WTC11 (cell line): Measurements from ENCODE around the gene ING1. TPM values are rescaled to one million over a fixed set of nuclear protein-coding genes. Genes with fewer than 3 reads are reported as not detected.

Experiments used
- ATAC-seq: fragments of 200-7000 bp; cut with Tn5 transposase; 2 replicates; pipeline ENCODE4 v1.10.0; 2021; ENCODE audit warnings: mild to moderate bottlenecking, moderate library complexity
- CTCF ChIA-PET: fragments of 300-600 bp; sonication (Branson Sonifier 250); formaldehyde crosslinking; loops from one replicate; lab custom pipeline; 2021; ENCODE audit warnings: antibody characterized with exemption; lab: Charles Lee
- POLR2A ChIA-PET: fragments of 350-600 bp; sonication (Branson Sonifier 250); formaldehyde crosslinking; loops from one replicate; lab custom pipeline; 2021; ENCODE audit warnings: antibody characterized with exemption; lab: Charles Lee
- DNase-seq: peaks from one replicate; pipeline ENCODE4 v3.0.0; 2021; ENCODE audit warnings: low spot score
- H3K27ac Mint-ChIP-seq: 2 replicates; pipeline ENCODE4 v1.8.0; 2021; ENCODE audit warnings: mixed read lengths
- H3K27me3 Mint-ChIP-seq: 2 replicates; pipeline ENCODE4 v1.8.0; 2021; ENCODE audit warnings: low read depth, mild to moderate bottlenecking, moderate library complexity, mixed read lengths
- H3K36me3 Mint-ChIP-seq: 2 replicates; pipeline ENCODE4 v1.8.0; 2021; ENCODE audit warnings: mixed read lengths
- H3K4me1 Mint-ChIP-seq: 2 replicates; pipeline ENCODE4 v1.8.0; 2022; ENCODE audit warnings: mixed read lengths
- H3K4me3 Mint-ChIP-seq: 2 replicates; pipeline ENCODE4 v1.8.0; 2021; ENCODE audit warnings: mild to moderate bottlenecking, moderate library complexity, mixed read lengths
- H3K9me3 Mint-ChIP-seq: 2 replicates; pipeline ENCODE4 v1.8.0; 2021; ENCODE audit warnings: mixed read lengths
- FOXP1 ChIP-seq: sonication (generic); formaldehyde crosslinking; IDR thresholded peaks from 2 replicates; pipeline ENCODE4 v1.8.0; 2022; ENCODE audit warnings: missing genetic modification reagents, mild to moderate bottlenecking, moderate library complexity, borderline replicate concordance
- NR3C1 ChIP-seq: sonication (generic); formaldehyde crosslinking; conservative IDR thresholded peaks from 2 replicates; pipeline ENCODE4 v1.8.1; 2023; ENCODE audit warnings: low read depth, mild to moderate bottlenecking, missing genetic modification reagents
- RORB ChIP-seq: fragments of 250-450 bp; sonication (Bioruptor Pico); IDR thresholded peaks from 2 replicates; pipeline ENCODE4 v1.9.0; 2021; ENCODE audit warnings: mild to moderate bottlenecking
- ZNF317 ChIP-seq: sonication (generic); formaldehyde crosslinking; IDR thresholded peaks from 2 replicates; pipeline ENCODE4 v1.8.1; 2023; ENCODE audit warnings: low read depth, mild to moderate bottlenecking, moderate library complexity, missing genetic modification reagents, borderline replicate concordance
- ZNF396 ChIP-seq: fragments of 250-450 bp; sonication (Bioruptor Pico); IDR thresholded peaks from 2 replicates; pipeline ENCODE4 v1.8.0; 2021; ENCODE audit warnings: mild to moderate bottlenecking, moderate library complexity, borderline replicate concordance
- total RNA-seq: library from RNA; stranded (reverse); gene quantifications from 3 replicates; pipeline ENCODE4 v1.2.3, GENCODE V29; 2021
- TF ChIP-seq, protein P1 (sequence below): sonication (generic); formaldehyde crosslinking; IDR thresholded peaks from 2 replicates; pipeline ENCODE4 v1.8.0; 2022; ENCODE audit warnings: mild to moderate bottlenecking, missing genetic modification reagents
- TF ChIP-seq, protein P2 (sequence below): sonication (generic); formaldehyde crosslinking; IDR thresholded peaks from 2 replicates; pipeline ENCODE4 v1.8.0; 2022; ENCODE audit warnings: missing genetic modification reagents
- TF ChIP-seq, protein P3 (sequence below): fragments of 250-450 bp; sonication (Bioruptor Pico); IDR thresholded peaks from 2 replicates; pipeline ENCODE4 v1.8.0; 2021; ENCODE audit warnings: mild to moderate bottlenecking
- TF ChIP-seq, protein P4 (sequence below): sonication (generic); formaldehyde crosslinking; IDR thresholded peaks from 2 replicates; pipeline ENCODE4 v1.8.1; 2023; ENCODE audit warnings: mild to moderate bottlenecking, missing genetic modification reagents
- TF ChIP-seq, protein P5 (sequence below): sonication (generic); formaldehyde crosslinking; IDR thresholded peaks from 2 replicates; pipeline ENCODE4 v1.8.1; 2023; ENCODE audit warnings: mild to moderate bottlenecking, moderate library complexity, missing genetic modification reagents
- TF ChIP-seq, protein P6 (sequence below): fragments of 250-450 bp; sonication (Bioruptor Pico); IDR thresholded peaks from 2 replicates; pipeline ENCODE4 v1.9.0; 2021; ENCODE audit warnings: moderate library complexity, mild to moderate bottlenecking, inconsistent platforms, borderline replicate concordance
- TF ChIP-seq, protein P7 (sequence below): fragments of 250-450 bp; sonication (Bioruptor Pico); IDR thresholded peaks from 2 replicates; pipeline ENCODE4 v1.9.0; 2021; ENCODE audit warnings: mild to moderate bottlenecking
- TF ChIP-seq, protein P8 (sequence below): sonication (generic); formaldehyde crosslinking; IDR thresholded peaks from 2 replicates; pipeline ENCODE4 v1.8.0; 2022; ENCODE audit warnings: mild to moderate bottlenecking, missing genetic modification reagents
- TF ChIP-seq, protein P9 (sequence below): sonication (generic); formaldehyde crosslinking; conservative IDR thresholded peaks from 2 replicates; pipeline ENCODE4 v1.8.1; 2023; ENCODE audit warnings: mild to moderate bottlenecking, low read depth, missing genetic modification reagents, moderate library complexity
- TF ChIP-seq, protein P10 (sequence below): sonication (generic); formaldehyde crosslinking; IDR thresholded peaks from 2 replicates; pipeline ENCODE4 v1.8.1; 2022; ENCODE audit warnings: low read depth, missing genetic modification reagents, borderline replicate concordance

Gene ING1
- total RNA-seq, 1 experiment from 2014 or later = 26.2 TPM

DNA sequence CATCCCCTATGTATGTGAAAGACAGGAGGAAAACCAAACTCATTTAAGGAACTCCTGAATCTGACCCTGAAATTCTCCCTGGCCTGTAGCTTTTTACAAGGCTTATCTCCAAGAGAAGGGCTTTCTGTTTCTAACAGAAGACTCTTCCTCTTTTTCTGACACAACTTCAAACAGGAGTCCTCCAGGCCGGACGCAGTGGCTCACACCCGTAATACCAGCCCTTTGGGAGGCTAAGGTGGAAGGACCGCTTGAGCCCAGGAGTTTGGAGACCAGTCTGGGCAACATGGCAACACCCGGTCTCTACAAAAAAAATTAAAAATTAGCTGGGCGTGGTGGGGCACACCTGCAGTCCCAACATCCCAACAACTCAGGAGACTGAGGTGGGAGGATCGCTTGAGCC is 49.5 kb upstream of the ING1 start (continued):
- TF ChIP-seq, protein P1, sequence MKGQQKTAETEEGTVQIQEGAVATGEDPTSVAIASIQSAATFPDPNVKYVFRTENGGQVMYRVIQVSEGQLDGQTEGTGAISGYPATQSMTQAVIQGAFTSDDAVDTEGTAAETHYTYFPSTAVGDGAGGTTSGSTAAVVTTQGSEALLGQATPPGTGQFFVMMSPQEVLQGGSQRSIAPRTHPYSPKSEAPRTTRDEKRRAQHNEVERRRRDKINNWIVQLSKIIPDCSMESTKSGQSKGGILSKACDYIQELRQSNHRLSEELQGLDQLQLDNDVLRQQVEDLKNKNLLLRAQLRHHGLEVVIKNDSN (CRISPR knock-in tag) = no peak
- TF ChIP-seq, protein P2, sequence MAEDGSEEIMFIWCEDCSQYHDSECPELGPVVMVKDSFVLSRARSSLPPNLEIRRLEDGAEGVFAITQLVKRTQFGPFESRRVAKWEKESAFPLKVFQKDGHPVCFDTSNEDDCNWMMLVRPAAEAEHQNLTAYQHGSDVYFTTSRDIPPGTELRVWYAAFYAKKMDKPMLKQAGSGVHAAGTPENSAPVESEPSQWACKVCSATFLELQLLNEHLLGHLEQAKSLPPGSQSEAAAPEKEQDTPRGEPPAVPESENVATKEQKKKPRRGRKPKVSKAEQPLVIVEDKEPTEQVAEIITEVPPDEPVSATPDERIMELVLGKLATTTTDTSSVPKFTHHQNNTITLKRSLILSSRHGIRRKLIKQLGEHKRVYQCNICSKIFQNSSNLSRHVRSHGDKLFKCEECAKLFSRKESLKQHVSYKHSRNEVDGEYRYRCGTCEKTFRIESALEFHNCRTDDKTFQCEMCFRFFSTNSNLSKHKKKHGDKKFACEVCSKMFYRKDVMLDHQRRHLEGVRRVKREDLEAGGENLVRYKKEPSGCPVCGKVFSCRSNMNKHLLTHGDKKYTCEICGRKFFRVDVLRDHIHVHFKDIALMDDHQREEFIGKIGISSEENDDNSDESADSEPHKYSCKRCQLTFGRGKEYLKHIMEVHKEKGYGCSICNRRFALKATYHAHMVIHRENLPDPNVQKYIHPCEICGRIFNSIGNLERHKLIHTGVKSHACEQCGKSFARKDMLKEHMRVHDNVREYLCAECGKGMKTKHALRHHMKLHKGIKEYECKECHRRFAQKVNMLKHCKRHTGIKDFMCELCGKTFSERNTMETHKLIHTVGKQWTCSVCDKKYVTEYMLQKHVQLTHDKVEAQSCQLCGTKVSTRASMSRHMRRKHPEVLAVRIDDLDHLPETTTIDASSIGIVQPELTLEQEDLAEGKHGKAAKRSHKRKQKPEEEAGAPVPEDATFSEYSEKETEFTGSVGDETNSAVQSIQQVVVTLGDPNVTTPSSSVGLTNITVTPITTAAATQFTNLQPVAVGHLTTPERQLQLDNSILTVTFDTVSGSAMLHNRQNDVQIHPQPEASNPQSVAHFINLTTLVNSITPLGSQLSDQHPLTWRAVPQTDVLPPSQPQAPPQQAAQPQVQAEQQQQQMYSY (CRISPR knock-in tag) = no peak
- TF ChIP-seq NR3C1 (CRISPR knock-in tag) (no peak), ZNF396 (no peak), RORB (CRISPR knock-in tag) (no peak)
- TF ChIP-seq, protein P3, sequence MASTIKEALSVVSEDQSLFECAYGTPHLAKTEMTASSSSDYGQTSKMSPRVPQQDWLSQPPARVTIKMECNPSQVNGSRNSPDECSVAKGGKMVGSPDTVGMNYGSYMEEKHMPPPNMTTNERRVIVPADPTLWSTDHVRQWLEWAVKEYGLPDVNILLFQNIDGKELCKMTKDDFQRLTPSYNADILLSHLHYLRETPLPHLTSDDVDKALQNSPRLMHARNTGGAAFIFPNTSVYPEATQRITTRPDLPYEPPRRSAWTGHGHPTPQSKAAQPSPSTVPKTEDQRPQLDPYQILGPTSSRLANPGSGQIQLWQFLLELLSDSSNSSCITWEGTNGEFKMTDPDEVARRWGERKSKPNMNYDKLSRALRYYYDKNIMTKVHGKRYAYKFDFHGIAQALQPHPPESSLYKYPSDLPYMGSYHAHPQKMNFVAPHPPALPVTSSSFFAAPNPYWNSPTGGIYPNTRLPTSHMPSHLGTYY = no peak
- TF ChIP-seq, protein P4, sequence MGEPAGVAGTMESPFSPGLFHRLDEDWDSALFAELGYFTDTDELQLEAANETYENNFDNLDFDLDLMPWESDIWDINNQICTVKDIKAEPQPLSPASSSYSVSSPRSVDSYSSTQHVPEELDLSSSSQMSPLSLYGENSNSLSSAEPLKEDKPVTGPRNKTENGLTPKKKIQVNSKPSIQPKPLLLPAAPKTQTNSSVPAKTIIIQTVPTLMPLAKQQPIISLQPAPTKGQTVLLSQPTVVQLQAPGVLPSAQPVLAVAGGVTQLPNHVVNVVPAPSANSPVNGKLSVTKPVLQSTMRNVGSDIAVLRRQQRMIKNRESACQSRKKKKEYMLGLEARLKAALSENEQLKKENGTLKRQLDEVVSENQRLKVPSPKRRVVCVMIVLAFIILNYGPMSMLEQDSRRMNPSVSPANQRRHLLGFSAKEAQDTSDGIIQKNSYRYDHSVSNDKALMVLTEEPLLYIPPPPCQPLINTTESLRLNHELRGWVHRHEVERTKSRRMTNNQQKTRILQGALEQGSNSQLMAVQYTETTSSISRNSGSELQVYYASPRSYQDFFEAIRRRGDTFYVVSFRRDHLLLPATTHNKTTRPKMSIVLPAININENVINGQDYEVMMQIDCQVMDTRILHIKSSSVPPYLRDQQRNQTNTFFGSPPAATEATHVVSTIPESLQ (CRISPR knock-in tag) = no peak
- TF ChIP-seq, protein P5, sequence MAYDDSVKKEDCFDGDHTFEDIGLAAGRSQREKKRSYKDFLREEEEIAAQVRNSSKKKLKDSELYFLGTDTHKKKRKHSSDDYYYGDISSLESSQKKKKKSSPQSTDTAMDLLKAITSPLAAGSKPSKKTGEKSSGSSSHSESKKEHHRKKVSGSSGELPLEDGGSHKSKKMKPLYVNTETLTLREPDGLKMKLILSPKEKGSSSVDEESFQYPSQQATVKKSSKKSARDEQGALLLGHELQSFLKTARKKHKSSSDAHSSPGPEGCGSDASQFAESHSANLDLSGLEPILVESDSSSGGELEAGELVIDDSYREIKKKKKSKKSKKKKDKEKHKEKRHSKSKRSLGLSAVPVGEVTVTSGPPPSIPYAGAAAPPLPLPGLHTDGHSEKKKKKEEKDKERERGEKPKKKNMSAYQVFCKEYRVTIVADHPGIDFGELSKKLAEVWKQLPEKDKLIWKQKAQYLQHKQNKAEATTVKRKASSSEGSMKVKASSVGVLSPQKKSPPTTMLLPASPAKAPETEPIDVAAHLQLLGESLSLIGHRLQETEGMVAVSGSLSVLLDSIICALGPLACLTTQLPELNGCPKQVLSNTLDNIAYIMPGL = no peak
- TF ChIP-seq, protein P6, sequence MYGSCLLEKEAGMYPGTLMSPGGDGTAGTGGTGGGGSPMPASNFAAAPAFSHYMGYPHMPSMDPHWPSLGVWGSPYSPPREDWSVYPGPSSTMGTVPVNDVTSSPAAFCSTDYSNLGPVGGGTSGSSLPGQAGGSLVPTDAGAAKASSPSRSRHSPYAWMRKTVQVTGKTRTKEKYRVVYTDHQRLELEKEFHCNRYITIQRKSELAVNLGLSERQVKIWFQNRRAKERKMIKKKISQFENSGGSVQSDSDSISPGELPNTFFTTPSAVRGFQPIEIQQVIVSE = no peak
- TF ChIP-seq, protein P7, sequence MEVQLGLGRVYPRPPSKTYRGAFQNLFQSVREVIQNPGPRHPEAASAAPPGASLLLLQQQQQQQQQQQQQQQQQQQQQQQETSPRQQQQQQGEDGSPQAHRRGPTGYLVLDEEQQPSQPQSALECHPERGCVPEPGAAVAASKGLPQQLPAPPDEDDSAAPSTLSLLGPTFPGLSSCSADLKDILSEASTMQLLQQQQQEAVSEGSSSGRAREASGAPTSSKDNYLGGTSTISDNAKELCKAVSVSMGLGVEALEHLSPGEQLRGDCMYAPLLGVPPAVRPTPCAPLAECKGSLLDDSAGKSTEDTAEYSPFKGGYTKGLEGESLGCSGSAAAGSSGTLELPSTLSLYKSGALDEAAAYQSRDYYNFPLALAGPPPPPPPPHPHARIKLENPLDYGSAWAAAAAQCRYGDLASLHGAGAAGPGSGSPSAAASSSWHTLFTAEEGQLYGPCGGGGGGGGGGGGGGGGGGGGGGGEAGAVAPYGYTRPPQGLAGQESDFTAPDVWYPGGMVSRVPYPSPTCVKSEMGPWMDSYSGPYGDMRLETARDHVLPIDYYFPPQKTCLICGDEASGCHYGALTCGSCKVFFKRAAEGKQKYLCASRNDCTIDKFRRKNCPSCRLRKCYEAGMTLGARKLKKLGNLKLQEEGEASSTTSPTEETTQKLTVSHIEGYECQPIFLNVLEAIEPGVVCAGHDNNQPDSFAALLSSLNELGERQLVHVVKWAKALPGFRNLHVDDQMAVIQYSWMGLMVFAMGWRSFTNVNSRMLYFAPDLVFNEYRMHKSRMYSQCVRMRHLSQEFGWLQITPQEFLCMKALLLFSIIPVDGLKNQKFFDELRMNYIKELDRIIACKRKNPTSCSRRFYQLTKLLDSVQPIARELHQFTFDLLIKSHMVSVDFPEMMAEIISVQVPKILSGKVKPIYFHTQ (CRISPR knock-in tag) = no peak

DNA sequence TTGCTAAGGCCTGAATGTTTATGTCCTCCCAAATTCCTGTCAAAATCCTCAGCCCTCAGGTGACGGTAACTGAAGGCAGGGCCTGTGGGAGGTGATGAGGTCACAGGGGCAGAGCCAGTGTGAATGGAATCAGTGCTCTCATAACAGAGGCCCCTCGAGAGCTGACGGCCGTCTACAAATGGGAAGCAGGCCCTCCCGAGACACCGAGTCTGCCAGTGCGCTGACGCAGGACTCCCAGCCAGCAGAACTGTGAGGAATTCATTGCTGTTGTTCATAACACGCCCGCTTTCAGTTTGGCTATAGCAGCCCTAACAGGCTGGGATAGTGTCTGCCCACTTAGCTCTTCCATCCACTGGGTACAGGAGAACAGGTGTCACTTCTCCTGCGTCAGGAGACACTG is 48.8 kb upstream of the ING1 start:
- ChIA-PET POLR2A (no interaction called here), CTCF (no interaction called here)
- ATAC-seq = no peak
- Mint-ChIP-seq H3K36me3 (peaks cover 88% of the 10 kb centered on the region), H3K9me3 (peaks cover 30% of the 10 kb centered on the region), H3K27ac (no peak overlapping the region), H3K4me1 (peaks cover 7% of the 10 kb centered on the region), H3K4me3 (no peak overlapping the region), H3K27me3 (no peaks in the 10 kb centered on the region)
- no peak for DNase-seq
- TF ChIP-seq, protein P8, sequence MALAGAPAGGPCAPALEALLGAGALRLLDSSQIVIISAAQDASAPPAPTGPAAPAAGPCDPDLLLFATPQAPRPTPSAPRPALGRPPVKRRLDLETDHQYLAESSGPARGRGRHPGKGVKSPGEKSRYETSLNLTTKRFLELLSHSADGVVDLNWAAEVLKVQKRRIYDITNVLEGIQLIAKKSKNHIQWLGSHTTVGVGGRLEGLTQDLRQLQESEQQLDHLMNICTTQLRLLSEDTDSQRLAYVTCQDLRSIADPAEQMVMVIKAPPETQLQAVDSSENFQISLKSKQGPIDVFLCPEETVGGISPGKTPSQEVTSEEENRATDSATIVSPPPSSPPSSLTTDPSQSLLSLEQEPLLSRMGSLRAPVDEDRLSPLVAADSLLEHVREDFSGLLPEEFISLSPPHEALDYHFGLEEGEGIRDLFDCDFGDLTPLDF (CRISPR knock-in tag) = no peak
- no peak for TF ChIP-seq ZNF317 (CRISPR knock-in tag)
- TF ChIP-seq, protein P9, sequence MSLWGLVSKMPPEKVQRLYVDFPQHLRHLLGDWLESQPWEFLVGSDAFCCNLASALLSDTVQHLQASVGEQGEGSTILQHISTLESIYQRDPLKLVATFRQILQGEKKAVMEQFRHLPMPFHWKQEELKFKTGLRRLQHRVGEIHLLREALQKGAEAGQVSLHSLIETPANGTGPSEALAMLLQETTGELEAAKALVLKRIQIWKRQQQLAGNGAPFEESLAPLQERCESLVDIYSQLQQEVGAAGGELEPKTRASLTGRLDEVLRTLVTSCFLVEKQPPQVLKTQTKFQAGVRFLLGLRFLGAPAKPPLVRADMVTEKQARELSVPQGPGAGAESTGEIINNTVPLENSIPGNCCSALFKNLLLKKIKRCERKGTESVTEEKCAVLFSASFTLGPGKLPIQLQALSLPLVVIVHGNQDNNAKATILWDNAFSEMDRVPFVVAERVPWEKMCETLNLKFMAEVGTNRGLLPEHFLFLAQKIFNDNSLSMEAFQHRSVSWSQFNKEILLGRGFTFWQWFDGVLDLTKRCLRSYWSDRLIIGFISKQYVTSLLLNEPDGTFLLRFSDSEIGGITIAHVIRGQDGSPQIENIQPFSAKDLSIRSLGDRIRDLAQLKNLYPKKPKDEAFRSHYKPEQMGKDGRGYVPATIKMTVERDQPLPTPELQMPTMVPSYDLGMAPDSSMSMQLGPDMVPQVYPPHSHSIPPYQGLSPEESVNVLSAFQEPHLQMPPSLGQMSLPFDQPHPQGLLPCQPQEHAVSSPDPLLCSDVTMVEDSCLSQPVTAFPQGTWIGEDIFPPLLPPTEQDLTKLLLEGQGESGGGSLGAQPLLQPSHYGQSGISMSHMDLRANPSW (CRISPR knock-in tag) = no peak
- no peak for TF ChIP-seq FOXP1 (CRISPR knock-in tag)
- TF ChIP-seq, protein P10, sequence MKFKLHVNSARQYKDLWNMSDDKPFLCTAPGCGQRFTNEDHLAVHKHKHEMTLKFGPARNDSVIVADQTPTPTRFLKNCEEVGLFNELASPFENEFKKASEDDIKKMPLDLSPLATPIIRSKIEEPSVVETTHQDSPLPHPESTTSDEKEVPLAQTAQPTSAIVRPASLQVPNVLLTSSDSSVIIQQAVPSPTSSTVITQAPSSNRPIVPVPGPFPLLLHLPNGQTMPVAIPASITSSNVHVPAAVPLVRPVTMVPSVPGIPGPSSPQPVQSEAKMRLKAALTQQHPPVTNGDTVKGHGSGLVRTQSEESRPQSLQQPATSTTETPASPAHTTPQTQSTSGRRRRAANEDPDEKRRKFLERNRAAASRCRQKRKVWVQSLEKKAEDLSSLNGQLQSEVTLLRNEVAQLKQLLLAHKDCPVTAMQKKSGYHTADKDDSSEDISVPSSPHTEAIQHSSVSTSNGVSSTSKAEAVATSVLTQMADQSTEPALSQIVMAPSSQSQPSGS (CRISPR knock-in tag) = no peak
